Osteocyte (in vitro differentiated cells): ENCODE measurements around the gene DNER. TPM values are rescaled to one million over a fixed set of nuclear protein-coding genes. Genes with fewer than 3 reads are reported as not detected.

ENCODE experiments used
- DNase-seq: peaks from one replicate; pipeline ENCODE4 v3.0.0; 2021; ENCODE audit warnings: mixed read lengths; ENCODE audit not compliant: unreplicated experiment; ENCODE audit errors: extremely low spot score
- H3K27ac Mint-ChIP-seq: one replicate; pipeline ENCODE4 v1.8.0; 2021; ENCODE audit warnings: mild to moderate bottlenecking, mixed read lengths; ENCODE audit not compliant: unreplicated experiment
- H3K27me3 Mint-ChIP-seq: one replicate; pipeline ENCODE4 v1.8.0; 2021; ENCODE audit warnings: mixed read lengths; ENCODE audit not compliant: unreplicated experiment
- H3K36me3 Mint-ChIP-seq: one replicate; pipeline ENCODE4 v1.8.0; 2021; ENCODE audit warnings: mixed read lengths; ENCODE audit not compliant: unreplicated experiment
- H3K4me1 Mint-ChIP-seq: one replicate; pipeline ENCODE4 v1.8.0; 2021; ENCODE audit warnings: mixed read lengths; ENCODE audit not compliant: unreplicated experiment
- H3K4me3 Mint-ChIP-seq: one replicate; pipeline ENCODE4 v1.8.0; 2021; ENCODE audit warnings: mild to moderate bottlenecking, moderate library complexity, mixed read lengths; ENCODE audit not compliant: unreplicated experiment
- H3K9me3 Mint-ChIP-seq: one replicate; pipeline ENCODE4 v1.8.0; 2021; ENCODE audit warnings: mixed read lengths; ENCODE audit not compliant: unreplicated experiment
- CTCF ChIP-seq: fragments of 200-600 bp; sonication (generic); IDR thresholded peaks from 2 replicates; pipeline ENCODE4 v1.5.0; 2021; ENCODE audit warnings: antibody characterized with exemption, mild to moderate bottlenecking, moderate library complexity
- total RNA-seq: library from RNA; stranded (reverse); gene quantifications from 2 replicates; pipeline ENCODE4 v1.2.1, GENCODE V29; 2021

Gene DNER
- total RNA-seq, 1 donor from 2014 or later: 0.19 TPM

- Mint-ChIP-seq H3K36me3 (no peaks in the 10 kb centered on the region), H3K27me3 (peaks cover 5% of the 10 kb centered on the region), H3K4me1 (no peaks in the 10 kb centered on the region), H3K9me3 (peaks cover 11% of the 10 kb centered on the region), H3K4me3 (no peak overlapping the region), H3K27ac (no peak overlapping the region)
- no peak for DNase-seq
- TF ChIP-seq CTCF: no peak
These were observed 343.3 kb downstream of the DNER start for GRCh38 chr2:229371086-229371485.

GRCh38 chr2:229370509-229370908 is 343.8 kb downstream of the DNER start:
- Mint-ChIP-seq H3K27ac (no peak overlapping the region), H3K27me3 (peaks cover 5% of the 10 kb centered on the region), H3K9me3 (peaks cover 11% of the 10 kb centered on the region), H3K4me1 (no peaks in the 10 kb centered on the region), H3K4me3 (no peak overlapping the region), H3K36me3 (no peaks in the 10 kb centered on the region)
- TF ChIP-seq CTCF: no peak
- no peak for DNase-seq

GRCh38 chr2:229363185-229363814 is 351.1 kb downstream of the DNER start:
- no peaks in the 10 kb centered on the region for H3K36me3 Mint-ChIP-seq
- no peaks in the 10 kb centered on the region for H3K4me1 Mint-ChIP-seq
- no peak for TF ChIP-seq CTCF
- H3K27ac Mint-ChIP-seq: no peak overlapping the region
- no peaks in the 10 kb centered on the region for H3K27me3 Mint-ChIP-seq
- peaks cover 6% of the 10 kb centered on the region for H3K9me3 Mint-ChIP-seq
- no peak overlapping the region for H3K4me3 Mint-ChIP-seq
- no peak for DNase-seq

GRCh38 chr2:229350883-229351282 is 363.5 kb downstream of the DNER start:
- Mint-ChIP-seq H3K9me3 (peaks cover 19% of the 10 kb centered on the region), H3K4me3 (no peak overlapping the region), H3K36me3 (no peaks in the 10 kb centered on the region), H3K27ac (no peak overlapping the region), H3K27me3 (no peaks in the 10 kb centered on the region), H3K4me1 (no peaks in the 10 kb centered on the region)
- no peak for TF ChIP-seq CTCF
- no peak for DNase-seq

- Mint-ChIP-seq H3K9me3 (peaks cover 19% of the 10 kb centered on the region), H3K27ac (no peak overlapping the region), H3K27me3 (no peaks in the 10 kb centered on the region), H3K4me3 (no peak overlapping the region), H3K36me3 (no peaks in the 10 kb centered on the region), H3K4me1 (no peaks in the 10 kb centered on the region)
- no peak for DNase-seq
- TF ChIP-seq CTCF: no peak
These were observed 364.1 kb downstream of the DNER start for GRCh38 chr2:229350117-229350805.
